Lower lobe of right lung (tissue), 2 donors: ENCODE measurements around the gene ATP6V1F. TPM values are rescaled to one million over a fixed set of nuclear protein-coding genes. Genes with fewer than 3 reads are reported as not detected.
A peak's percentile ranks its signal among the peaks of the same experiment; 100 is the strongest.

Experiments used
- ATAC-seq, 2 donors: fragments of 200-7000 bp; cut with Tn5 transposase; one replicate each; pipeline ENCODE4 v1.9.1; 2020 to 2022; ENCODE audit warnings: mild to moderate bottlenecking in 2 of 2, moderate library complexity in 2 of 2
- DNase-seq: peaks from one replicate; pipeline ENCODE4 v3.0.0-alpha.2; 2020
- H3K27ac ChIP-seq: fragments of 200-600 bp; one replicate; pipeline ENCODE4 v1.8.0; 2022
- H3K27me3 ChIP-seq: fragments of 200-600 bp; one replicate; pipeline ENCODE4 v1.8.0; 2022; ENCODE audit warnings: low read depth
- H3K36me3 ChIP-seq: fragments of 200-600 bp; one replicate; pipeline ENCODE4 v1.8.0; 2022; ENCODE audit warnings: mild to moderate bottlenecking
- H3K4me1 ChIP-seq: fragments of 200-600 bp; one replicate; pipeline ENCODE4 v1.8.0; 2022
- H3K4me3 ChIP-seq: fragments of 200-600 bp; one replicate; pipeline ENCODE4 v1.8.0; 2022; ENCODE audit warnings: mild to moderate bottlenecking
- H3K9me3 ChIP-seq: fragments of 200-600 bp; one replicate; pipeline ENCODE4 v1.8.0; 2022
- intact Hi-C: fragments of 100-400 bp; cut with DNase I; formaldehyde crosslinking; loops from one replicate; pipeline ENCODE4 v1.11.0; 2022
- total RNA-seq: library from RNA; stranded (reverse); fragmentation: NEBNext Ultra II Directional; extraction: Animal tissue kit (Norgen Biotek cat#: 25700); gene quantifications from one replicate; pipeline ENCODE4 v1.2.1, GENCODE V29; 2021
- TF ChIP-seq, protein P1 (sequence below): fragments of 200-600 bp; IDR thresholded peaks from one replicate; pipeline ENCODE4 v1.8.0; 2022; ENCODE audit warnings: antibody characterized with exemption, mild to moderate bottlenecking
- donor health status: DM: no; HTN: yes; CAD: no; lungs with severe emphysema.

The ATP6V1F gene
- total RNA-seq, 1 donor from 2014 or later, result 208 TPM

DNA sequence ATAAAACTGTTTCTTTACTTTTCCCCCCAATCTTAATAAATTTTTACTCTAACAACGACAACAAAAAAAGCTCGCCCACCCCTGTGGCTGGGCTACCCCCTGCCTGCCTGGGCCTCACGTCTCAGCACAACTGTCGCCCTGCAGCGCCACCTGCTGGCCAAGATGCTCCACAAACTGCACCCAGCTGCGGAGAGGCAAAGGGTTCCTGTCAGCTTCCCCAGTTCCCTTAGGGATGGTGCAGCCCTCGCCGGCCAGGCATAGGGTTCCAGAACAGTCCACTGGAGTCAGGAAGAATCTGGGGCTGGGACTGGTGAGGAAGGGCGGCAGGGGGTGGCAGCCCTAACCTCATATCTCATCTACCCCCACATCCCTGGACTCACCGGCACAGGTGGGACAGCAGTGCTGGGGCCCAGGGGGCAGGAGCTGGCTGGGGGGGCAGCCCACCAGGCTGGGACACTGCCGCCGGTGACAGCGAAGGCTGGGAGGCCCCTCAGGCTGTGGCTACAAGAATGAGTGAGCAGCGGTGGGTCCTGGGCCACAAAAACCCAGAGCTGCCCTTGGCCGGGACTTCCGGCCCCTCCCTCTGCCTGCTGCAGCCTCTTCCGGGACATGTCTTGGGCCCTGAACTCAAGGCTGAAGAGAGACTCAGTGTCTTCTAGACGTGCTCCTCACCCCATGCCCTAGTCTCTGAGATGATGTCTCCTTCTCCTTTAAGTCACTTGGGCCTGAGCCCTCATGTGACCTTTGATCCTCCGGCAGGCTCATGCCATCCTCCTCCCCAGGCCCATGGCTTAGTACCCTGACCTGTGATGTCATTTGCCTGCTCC, 21.2 kb downstream of the ATP6V1F start:
- H3K27ac ChIP-seq, result no peak overlapping the region
- TF ChIP-seq, protein P1, sequence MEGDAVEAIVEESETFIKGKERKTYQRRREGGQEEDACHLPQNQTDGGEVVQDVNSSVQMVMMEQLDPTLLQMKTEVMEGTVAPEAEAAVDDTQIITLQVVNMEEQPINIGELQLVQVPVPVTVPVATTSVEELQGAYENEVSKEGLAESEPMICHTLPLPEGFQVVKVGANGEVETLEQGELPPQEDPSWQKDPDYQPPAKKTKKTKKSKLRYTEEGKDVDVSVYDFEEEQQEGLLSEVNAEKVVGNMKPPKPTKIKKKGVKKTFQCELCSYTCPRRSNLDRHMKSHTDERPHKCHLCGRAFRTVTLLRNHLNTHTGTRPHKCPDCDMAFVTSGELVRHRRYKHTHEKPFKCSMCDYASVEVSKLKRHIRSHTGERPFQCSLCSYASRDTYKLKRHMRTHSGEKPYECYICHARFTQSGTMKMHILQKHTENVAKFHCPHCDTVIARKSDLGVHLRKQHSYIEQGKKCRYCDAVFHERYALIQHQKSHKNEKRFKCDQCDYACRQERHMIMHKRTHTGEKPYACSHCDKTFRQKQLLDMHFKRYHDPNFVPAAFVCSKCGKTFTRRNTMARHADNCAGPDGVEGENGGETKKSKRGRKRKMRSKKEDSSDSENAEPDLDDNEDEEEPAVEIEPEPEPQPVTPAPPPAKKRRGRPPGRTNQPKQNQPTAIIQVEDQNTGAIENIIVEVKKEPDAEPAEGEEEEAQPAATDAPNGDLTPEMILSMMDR, result peak; percentile 95
- intact Hi-C loops, result no loop called here
- H3K27me3 ChIP-seq, result no peaks in the 10 kb centered on the region
- no peaks in the 10 kb centered on the region for H3K36me3 ChIP-seq
- no peaks in the 10 kb centered on the region for H3K9me3 ChIP-seq
- H3K4me3 ChIP-seq, result peak overlapping the region; percentile 35
- DNase-seq (peak; percentile 87), ATAC-seq (peak; percentile 69 to 79)
- H3K4me1 ChIP-seq, result no peaks in the 10 kb centered on the region

DNA sequence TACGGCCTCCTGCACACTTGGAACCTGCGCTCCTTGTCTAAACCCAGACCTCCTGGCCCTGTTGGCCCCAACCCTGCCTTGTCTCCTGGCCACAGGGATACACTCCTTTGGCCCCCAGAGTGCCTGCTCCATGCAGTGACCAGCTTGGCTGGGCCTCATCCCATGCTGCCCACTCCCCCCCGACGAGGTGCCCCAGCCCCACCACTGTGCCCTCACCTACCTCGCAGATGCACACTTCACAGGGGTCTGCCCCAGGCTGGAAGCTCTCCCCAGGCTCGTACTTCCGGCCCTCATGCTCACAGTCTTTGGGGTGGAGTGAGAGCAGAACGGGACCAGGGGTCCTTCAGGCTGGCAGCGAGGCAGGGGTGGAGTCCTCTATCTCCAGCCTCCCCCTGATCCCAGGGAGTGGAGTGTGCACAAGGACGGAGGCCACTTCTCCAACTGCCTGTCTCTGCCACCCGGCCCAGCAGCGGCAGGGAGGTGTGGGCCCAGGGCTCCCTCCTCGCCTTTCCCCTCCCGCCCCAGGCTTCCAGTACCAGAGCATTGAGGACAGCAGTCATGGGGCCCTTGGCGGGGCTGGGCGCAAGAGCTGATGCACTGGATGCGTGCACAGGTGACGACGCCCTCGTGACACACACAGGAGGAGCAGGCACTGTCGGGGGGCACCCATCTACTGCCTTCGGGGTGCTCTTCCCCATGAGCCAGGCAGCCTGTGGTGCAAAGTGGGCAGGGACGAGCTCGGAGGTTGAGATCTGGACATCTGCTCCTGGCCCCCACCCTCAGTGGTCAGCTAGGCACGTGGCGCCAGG, 22.1 kb downstream of the ATP6V1F start:
- Histone ChIP-seq H3K27ac (no peak overlapping the region), H3K4me3 (no peak overlapping the region), H3K27me3 (no peaks in the 10 kb centered on the region), H3K9me3 (no peaks in the 10 kb centered on the region), H3K4me1 (no peaks in the 10 kb centered on the region), H3K36me3 (no peaks in the 10 kb centered on the region)
- no peak for ATAC-seq
- TF ChIP-seq, protein P1, result no peak
- peak; percentile 39 for DNase-seq
- intact Hi-C loops, result no loop called here

DNA sequence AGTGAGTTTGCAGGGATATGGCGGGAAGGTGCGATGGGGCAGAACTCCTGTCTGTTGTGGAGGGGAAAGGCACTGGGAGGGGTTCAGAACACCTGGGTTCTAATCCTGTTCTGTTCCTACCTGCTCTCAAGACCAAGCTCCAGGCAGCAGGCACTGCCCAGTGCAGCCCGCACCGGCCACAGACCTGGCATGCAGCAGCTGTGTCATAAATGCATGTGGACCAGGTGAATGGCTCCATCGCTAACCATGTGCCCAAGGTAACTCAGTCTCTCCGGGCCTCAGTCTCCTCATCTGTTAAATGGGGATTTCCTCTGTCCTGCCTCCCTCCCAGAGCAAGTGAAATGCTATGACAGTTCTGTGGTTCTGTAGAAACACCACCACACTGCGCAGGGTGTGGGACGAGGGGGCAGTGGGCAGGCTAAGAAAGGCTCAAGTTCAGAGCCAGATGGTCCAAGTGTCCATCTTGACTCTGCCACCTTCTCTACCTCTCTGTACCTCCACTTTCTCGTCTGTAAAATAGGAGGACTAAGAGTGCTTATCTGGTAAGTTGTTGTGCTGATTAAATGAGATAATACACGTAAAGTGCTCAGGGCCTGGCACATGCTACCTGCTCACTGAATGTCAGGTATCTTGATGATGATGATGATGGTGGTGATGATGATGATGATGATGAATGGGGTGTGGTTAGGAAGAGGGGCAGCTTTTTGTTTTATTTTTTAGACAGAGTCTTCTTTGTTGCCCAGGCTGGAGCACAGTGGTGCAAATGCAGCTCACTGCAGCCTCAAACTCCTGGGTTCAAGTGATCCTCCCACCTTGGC, 22.9 kb downstream of the ATP6V1F start:
- no peak overlapping the region for H3K4me3 ChIP-seq
- DNase-seq, result peak; percentile 3
- peaks cover 1% of the 10 kb centered on the region for H3K27me3 ChIP-seq
- no peaks in the 10 kb centered on the region for H3K9me3 ChIP-seq
- H3K36me3 ChIP-seq, result no peaks in the 10 kb centered on the region
- ATAC-seq, result no peak
- TF ChIP-seq, protein P1, result no peak
- H3K27ac ChIP-seq, result no peak overlapping the region
- intact Hi-C loops, result no loop called here
- no peaks in the 10 kb centered on the region for H3K4me1 ChIP-seq

DNA sequence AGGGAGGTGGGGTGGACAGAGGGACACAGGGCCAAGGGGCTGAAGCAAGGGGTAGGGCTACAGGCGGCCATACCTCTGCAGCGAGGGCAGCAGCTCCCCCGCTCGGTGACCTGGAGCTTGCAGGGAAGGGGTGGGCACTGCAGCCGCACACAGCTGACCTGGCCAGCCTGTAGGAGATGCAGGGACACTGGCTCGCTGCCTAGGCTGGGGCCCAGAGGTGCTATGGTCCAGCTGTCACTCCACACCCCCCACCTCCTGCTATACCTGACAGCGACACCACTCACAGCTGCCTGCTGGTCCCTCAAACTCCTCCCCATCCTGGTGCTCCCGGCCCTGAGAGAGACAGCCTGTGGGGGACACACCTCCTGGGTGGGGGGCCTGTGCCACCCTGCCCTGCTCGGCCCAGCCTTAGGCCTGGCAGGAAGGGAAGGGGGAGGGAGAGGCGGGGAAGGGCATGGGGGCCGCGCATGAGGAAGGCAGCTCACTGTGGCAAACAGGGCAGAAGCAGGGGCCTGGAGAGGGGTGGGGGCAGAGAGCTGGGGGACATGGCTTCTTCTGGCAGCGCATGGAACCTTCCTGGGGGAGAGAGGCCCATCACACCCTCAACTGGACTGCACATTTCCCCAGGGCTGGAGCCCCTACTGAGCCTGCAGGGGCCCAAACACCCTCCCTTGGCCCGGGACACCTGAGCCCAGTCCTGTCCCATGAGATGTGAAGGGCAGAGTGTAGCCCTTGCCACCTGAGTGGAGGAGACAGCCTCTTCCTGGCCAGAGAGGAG, 23.9 kb downstream of the ATP6V1F start:
- H3K27me3 ChIP-seq, result peaks cover 11% of the 10 kb centered on the region
- H3K9me3 ChIP-seq, result no peaks in the 10 kb centered on the region
- no peak for DNase-seq
- peaks cover 6% of the 10 kb centered on the region for H3K4me1 ChIP-seq
- no peak for ATAC-seq
- no peak overlapping the region for H3K27ac ChIP-seq
- H3K36me3 ChIP-seq, result no peaks in the 10 kb centered on the region
- intact Hi-C loops, result no loop called here
- no peak overlapping the region for H3K4me3 ChIP-seq
- TF ChIP-seq, protein P1, result no peak
